ENCODE measurements around the gene TMEM170B. TPM values are rescaled to one million over a fixed set of nuclear protein-coding genes. Genes with fewer than 3 reads are reported as not detected.

Gene TMEM170B
- total RNA-seq, 2 donors from 2014 or later: 1.0 to 1.6 TPM

GRCh38 chr6:11621119-11621518 lies 83.6 kb downstream of the TMEM170B start:
- Mint-ChIP-seq H3K27ac (no peak overlapping the region), H3K9me3 (no peaks in the 10 kb centered on the region)
- ATAC-seq (replicated peaks in 1 of 2): no peak

GRCh38 chr6:11622156-11622555 lies 84.6 kb downstream of the TMEM170B start:
- H3K9me3 Mint-ChIP-seq: no peaks in the 10 kb centered on the region
- H3K36me3 Mint-ChIP-seq (ENCODE audit: insufficient read depth in 2 of 2): no peaks in the 10 kb centered on the region
- ATAC-seq (replicated peaks in 1 of 2) (no peak), DNase-seq (no peak)
- H3K4me3 Mint-ChIP-seq: no peak overlapping the region
- no peak overlapping the region for H3K27ac Mint-ChIP-seq
- peaks cover 8% of the 10 kb centered on the region for H3K27me3 Mint-ChIP-seq (ENCODE audit: low read depth)
- no peaks in the 10 kb centered on the region for H3K4me1 Mint-ChIP-seq (ENCODE audit: low read depth)

More at GRCh38 chr6:11621119-11621518, 83.6 kb downstream of the TMEM170B start:
- Mint-ChIP-seq H3K4me3 (no peak overlapping the region), H3K4me1 (ENCODE audit: low read depth) (no peaks in the 10 kb centered on the region), H3K36me3 (ENCODE audit: insufficient read depth in 2 of 2) (no peaks in the 10 kb centered on the region), H3K27me3 (ENCODE audit: low read depth) (peaks cover 8% of the 10 kb centered on the region)
- DNase-seq: no peak

GRCh38 chr6:11623272-11623671 lies 85.7 kb downstream of the TMEM170B start:
- H3K27ac Mint-ChIP-seq: no peak overlapping the region
- H3K4me3 Mint-ChIP-seq: no peak overlapping the region
- H3K36me3 Mint-ChIP-seq (ENCODE audit: insufficient read depth in 2 of 2): no peaks in the 10 kb centered on the region
- H3K27me3 Mint-ChIP-seq (ENCODE audit: low read depth): peaks cover 20% of the 10 kb centered on the region
- no peaks in the 10 kb centered on the region for H3K4me1 Mint-ChIP-seq (ENCODE audit: low read depth)
- ATAC-seq (replicated peaks in 1 of 2) (no peak), DNase-seq (no peak)
- H3K9me3 Mint-ChIP-seq: no peaks in the 10 kb centered on the region

GRCh38 chr6:11625302-11625701 lies 87.8 kb downstream of the TMEM170B start:
- H3K36me3 Mint-ChIP-seq (ENCODE audit: insufficient read depth in 2 of 2): no peaks in the 10 kb centered on the region
- no peaks in the 10 kb centered on the region for H3K9me3 Mint-ChIP-seq
- peaks cover 21% of the 10 kb centered on the region for H3K27me3 Mint-ChIP-seq (ENCODE audit: low read depth)
- no peaks in the 10 kb centered on the region for H3K4me1 Mint-ChIP-seq (ENCODE audit: low read depth)
- ATAC-seq (replicated peaks in 1 of 2) (no peak), DNase-seq (no peak)
- no peak overlapping the region for H3K4me3 Mint-ChIP-seq
- H3K27ac Mint-ChIP-seq: no peak overlapping the region

GRCh38 chr6:11626356-11626755 lies 88.8 kb downstream of the TMEM170B start:
- ATAC-seq (replicated peaks in 1 of 2): no peak
- H3K4me1 Mint-ChIP-seq (ENCODE audit: low read depth): no peaks in the 10 kb centered on the region
- DNase-seq: no peak
- no peak overlapping the region for H3K4me3 Mint-ChIP-seq
- H3K9me3 Mint-ChIP-seq: no peaks in the 10 kb centered on the region
- peaks cover 21% of the 10 kb centered on the region for H3K27me3 Mint-ChIP-seq (ENCODE audit: low read depth)
- no peaks in the 10 kb centered on the region for H3K36me3 Mint-ChIP-seq (ENCODE audit: insufficient read depth in 2 of 2)
- no peak overlapping the region for H3K27ac Mint-ChIP-seq

GRCh38 chr6:11628562-11628961 lies 91.0 kb downstream of the TMEM170B start:
- no peak for DNase-seq
- H3K27ac Mint-ChIP-seq: no peak overlapping the region
- no peak overlapping the region for H3K4me3 Mint-ChIP-seq
- no peaks in the 10 kb centered on the region for H3K9me3 Mint-ChIP-seq
- no peaks in the 10 kb centered on the region for H3K36me3 Mint-ChIP-seq (ENCODE audit: insufficient read depth in 2 of 2)
- peaks cover 21% of the 10 kb centered on the region for H3K27me3 Mint-ChIP-seq (ENCODE audit: low read depth)
- no peaks in the 10 kb centered on the region for H3K4me1 Mint-ChIP-seq (ENCODE audit: low read depth)
- no peak for ATAC-seq (replicated peaks in 1 of 2)

GRCh38 chr6:11631008-11631407 lies 93.5 kb downstream of the TMEM170B start:
- Mint-ChIP-seq H3K4me3 (no peak overlapping the region), H3K27ac (no peak overlapping the region), H3K9me3 (no peaks in the 10 kb centered on the region), H3K27me3 (ENCODE audit: low read depth) (peaks cover 13% of the 10 kb centered on the region), H3K36me3 (ENCODE audit: insufficient read depth in 2 of 2) (no peaks in the 10 kb centered on the region), H3K4me1 (ENCODE audit: low read depth) (no peaks in the 10 kb centered on the region)
- DNase-seq (no peak), ATAC-seq (replicated peaks in 1 of 2) (no peak)

GRCh38 chr6:11631539-11631938 lies 94.0 kb downstream of the TMEM170B start:
- Mint-ChIP-seq H3K9me3 (no peaks in the 10 kb centered on the region), H3K4me3 (no peak overlapping the region), H3K4me1 (ENCODE audit: low read depth) (no peaks in the 10 kb centered on the region), H3K27ac (no peak overlapping the region), H3K36me3 (ENCODE audit: insufficient read depth in 2 of 2) (no peaks in the 10 kb centered on the region), H3K27me3 (ENCODE audit: low read depth) (peaks cover 13% of the 10 kb centered on the region)
- no peak for DNase-seq
- no peak for ATAC-seq (replicated peaks in 1 of 2)

GRCh38 chr6:11632231-11632630 lies 94.7 kb downstream of the TMEM170B start:
- Mint-ChIP-seq H3K36me3 (ENCODE audit: insufficient read depth in 2 of 2) (no peaks in the 10 kb centered on the region), H3K9me3 (no peaks in the 10 kb centered on the region), H3K27me3 (ENCODE audit: low read depth) (peaks cover 12% of the 10 kb centered on the region), H3K27ac (no peak overlapping the region), H3K4me1 (ENCODE audit: low read depth) (no peaks in the 10 kb centered on the region), H3K4me3 (no peak overlapping the region)
- ATAC-seq (replicated peaks in 1 of 2) (no peak), DNase-seq (no peak)

GRCh38 chr6:11632795-11633511 lies 95.4 kb downstream of the TMEM170B start:
- H3K27me3 Mint-ChIP-seq (ENCODE audit: low read depth): peaks cover 5% of the 10 kb centered on the region
- no peaks in the 10 kb centered on the region for H3K4me1 Mint-ChIP-seq (ENCODE audit: low read depth)
- ATAC-seq (replicated peaks in 1 of 2): no peak

More at GRCh38 chr6:11632795-11633511, 95.4 kb downstream of the TMEM170B start:
- H3K4me3 Mint-ChIP-seq: no peak overlapping the region
- H3K9me3 Mint-ChIP-seq: no peaks in the 10 kb centered on the region
- H3K36me3 Mint-ChIP-seq (ENCODE audit: insufficient read depth in 2 of 2): no peaks in the 10 kb centered on the region
- H3K27ac Mint-ChIP-seq: no peak overlapping the region
- no peak for DNase-seq

Other genes with a start within 250 kb of the TMEM170B start
- 10 to 100 TPM; 62.4 to 71.6 TPM for gene ADTRP, start 241.1 kb downstream of the TMEM170B start, total RNA-seq